ENCODE results near the gene BPIFB3. TPM values are rescaled to one million over a fixed set of nuclear protein-coding genes. Genes with fewer than 3 reads are reported as not detected.

BPIFB3 gene, protein sequence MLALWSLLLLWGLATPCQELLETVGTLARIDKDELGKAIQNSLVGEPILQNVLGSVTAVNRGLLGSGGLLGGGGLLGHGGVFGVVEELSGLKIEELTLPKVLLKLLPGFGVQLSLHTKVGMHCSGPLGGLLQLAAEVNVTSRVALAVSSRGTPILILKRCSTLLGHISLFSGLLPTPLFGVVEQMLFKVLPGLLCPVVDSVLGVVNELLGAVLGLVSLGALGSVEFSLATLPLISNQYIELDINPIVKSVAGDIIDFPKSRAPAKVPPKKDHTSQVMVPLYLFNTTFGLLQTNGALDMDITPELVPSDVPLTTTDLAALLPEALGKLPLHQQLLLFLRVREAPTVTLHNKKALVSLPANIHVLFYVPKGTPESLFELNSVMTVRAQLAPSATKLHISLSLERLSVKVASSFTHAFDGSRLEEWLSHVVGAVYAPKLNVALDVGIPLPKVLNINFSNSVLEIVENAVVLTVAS
- not detected for total RNA-seq

DNA sequence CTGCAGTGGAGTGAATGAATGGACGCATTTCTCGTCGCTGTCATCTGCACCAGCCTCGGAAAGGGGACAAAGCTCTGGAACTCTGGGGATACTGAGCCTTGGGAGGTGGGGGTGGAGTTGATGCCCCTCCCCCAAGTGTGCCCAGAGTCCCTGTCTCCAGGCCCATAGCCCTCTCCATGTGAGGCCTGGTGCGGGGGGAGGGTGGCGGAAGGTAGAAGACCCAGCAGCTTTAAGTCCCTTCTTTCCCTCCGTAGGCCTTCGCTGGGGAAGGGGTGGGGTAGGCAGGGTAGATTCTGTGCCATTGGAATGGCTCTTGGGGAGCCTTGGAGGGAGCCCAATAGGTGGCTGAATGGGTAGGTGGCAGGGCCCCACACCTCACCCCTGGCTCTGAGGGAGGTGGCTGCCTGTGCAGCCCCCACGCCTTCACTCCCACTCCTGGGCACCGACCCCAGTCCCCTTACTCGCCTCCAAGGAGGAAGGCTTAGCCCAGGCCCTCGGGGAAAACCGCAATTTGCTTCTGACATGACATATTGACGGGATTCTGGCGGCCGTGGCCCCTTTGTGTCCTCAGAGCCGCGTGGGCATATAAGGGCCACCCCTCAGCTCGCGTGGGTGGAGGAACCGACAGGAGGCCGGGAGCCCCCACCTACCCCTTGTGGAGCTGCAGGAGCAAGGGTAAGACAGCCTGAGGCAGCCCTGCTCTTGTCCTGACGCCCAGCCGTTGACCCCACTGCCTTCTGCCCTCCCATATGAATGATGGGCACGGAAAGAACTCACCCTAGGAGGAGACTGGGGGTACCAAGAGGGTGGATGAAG is at the start of gene BPIFB3:
Gene BPIFB3 (plus strand): TSS at position 613 of the 816 bp plus-strand sequence. CDS start 1,533 bp downstream, outside the sequence.
- DNase-seq (ENCODE audit: low spot score) (no peak), ATAC-seq (no peak)

DNA sequence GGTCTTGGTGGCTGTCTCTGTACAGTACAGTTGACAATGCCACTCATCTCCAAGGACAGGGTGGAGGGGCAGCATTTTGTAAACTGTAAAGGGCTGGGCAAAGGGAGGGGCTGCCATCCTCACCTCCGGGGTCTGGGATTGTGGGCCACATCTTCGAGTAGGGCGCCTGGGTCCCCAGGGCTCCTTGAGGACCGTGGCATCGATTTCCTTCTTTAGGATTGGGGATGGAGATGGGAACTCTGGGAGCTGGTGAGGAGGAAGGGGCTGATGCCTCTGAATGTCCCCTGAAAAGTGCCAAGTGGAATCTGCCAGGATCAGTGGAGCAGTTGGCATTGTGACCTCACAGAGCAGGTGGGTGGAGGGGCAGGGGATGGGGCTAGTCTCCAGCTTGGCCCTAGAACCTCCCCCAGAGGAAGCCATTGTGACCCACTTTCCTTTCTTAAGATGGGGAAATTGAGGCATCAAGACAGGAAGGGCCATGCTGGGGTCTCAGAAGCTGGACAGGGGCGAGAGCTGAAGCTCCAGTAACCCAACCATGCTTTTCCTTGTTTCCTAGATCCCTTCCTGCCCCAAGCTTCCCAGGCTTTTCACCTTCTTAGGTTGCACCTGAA is 49.5 kb upstream of the BPIFB3 start, which contains the start of gene SUN5:
Gene SUN5 (minus strand): TSS at position 293 of the 611 bp plus-strand sequence. CDS start 93 bp downstream, at position 200.
- intact Hi-C loops (cut with DNase I), result no loop called here
- ATAC-seq (no peak), DNase-seq (ENCODE audit: low spot score) (no peak)

More for the DNA sequence above, at the start of gene BPIFB3:
- intact Hi-C loops (cut with DNase I), result no loop called here

DNA sequence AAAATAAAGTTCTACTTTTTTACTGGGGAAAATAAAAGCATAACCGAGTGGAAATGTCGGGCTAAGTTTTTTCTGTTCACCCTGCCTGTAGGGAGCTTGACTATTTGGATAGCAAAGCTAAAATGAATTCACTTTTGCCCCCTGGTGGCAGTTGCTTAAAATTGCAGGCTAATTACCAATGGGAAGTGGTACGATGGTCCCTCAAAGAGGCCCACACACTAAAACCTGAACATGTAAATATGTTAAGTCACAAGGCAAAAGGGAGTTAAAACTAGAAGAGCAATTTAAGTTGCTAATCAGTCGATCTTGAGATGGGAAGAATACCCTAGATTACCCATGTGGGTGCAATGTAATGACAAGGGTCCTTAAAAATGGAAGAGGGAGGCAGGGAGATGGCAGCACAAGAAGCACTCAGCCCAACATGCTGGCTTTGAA is 48.6 kb upstream of the BPIFB3 start:
- ATAC-seq (no peak), DNase-seq (ENCODE audit: low spot score) (no peak)
- intact Hi-C loops (cut with DNase I), result no loop called here

DNA sequence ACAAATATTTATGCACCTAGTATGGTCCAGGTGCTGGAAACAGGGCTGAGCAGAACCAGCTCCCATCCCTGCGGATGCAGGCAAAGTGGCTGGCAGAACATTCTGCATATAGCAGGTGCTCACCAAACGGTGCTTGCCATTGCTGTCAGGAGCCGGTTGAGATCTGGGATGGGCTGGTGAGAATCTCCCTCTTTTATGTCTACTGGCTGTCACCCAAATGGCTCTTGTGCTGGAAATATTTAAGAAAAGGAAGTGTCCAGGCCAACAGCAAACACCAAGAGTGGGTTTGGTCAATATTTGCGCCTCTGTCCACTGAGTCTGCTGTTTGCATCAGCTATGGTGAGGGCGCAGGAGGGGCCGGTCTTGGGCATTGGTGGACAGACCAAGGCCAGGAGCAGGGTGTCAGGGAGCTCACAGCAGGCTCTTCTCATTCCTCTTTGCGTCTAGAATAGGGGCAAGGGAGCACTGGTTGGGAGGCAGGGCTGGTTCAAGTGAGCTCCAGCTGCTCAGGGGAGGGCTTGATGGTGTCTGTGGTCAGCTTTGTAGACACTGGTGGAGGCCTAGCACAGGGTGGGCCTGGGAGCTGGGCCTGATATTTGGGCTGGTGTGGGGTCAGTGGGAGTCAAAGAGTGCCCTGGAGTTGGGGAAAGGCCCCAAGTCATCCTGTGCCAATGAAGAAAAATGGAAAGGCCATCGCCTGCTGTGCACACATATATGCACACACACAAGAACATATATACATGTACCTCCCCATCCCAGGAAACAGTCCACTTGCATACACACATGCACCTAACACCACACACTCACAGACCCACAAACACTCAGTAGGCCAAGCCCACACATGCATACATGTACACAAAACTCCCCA is 47.6 kb upstream of the BPIFB3 start:
- DNase-seq (ENCODE audit: low spot score), result no peak
- intact Hi-C loops (cut with DNase I), result no loop called here

DNA sequence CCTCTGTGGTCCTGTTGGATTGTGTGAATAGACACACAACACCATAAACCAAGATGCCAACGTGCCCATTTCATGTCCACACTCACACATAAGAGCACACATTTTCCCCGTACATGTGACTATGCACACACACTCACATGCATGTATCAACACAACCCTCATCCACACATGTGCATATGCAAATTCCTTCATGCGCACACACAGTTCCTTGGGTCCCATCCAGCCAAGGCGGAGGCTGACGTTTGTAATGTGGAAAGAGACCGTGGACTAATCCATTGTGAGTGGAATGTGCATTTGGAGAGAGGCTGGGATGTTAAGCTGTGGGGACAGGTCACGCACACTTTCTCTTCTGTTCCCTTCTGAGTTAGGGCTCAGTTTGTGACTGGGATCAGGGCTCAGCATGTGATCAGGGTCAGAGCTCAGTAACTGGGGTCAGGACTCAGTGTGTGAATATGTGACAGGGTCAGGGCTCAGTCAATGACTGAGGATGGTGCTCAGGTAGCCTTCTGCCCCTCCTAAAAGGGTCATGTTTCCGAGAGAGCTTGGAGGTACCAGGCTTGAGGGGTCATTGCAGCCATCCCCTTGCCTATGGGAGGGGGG is 46.8 kb upstream of the BPIFB3 start:
- DNase-seq (ENCODE audit: low spot score) (no peak), ATAC-seq (no peak)
- intact Hi-C loops (cut with DNase I), result no loop called here

More for the DNA sequence above, 47.6 kb upstream of the BPIFB3 start:
- no peak for ATAC-seq

DNA sequence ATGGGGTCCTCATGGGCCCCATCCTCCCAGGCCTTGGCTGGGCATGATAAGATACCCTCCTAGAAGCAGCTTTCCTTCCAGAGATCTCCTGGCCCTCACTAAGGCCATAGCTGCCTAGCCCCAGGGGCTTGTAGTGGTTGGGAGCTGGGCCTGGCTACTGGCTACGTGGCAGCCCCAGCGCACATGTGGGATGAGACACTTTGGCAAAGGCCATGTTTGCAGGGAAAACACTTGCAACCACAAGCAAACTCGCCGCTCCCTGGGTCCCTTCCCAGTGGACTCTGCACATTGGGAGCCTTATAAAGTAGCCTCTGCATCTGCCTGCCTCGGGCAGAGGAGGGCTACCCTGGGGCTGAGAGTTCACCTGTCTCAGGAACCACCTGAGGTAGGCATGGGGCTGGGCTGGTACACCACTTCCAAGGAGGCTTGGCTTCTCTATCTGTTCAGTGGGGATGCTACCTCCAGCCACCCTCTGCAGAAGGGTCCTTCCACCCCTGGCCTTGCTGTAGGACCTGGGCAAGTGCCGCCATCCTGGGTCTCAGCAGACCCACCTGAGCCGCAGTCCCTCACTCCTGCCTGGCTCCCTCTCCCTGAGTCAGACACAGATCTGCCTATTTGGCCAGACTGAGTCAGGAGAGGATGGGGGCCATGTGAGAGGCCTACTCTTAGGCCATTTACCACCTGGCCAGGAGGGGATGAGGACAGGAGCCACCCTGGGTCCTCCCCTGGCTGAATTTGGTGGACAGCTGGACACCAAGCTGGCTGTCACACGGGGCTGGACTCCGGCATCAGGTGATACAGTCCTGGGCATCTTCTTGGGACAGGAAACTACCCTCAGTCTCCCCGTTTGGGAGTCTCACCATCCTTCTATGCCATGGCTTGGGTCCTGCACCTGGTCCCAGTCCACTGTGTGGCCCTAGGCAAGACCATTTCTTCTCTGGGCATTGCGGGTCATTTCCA is 46.0 kb upstream of the BPIFB3 start, which contains the start of gene BPIFB2:
Gene BPIFB2 (plus strand): TSS at position 329 of the 960 bp plus-strand sequence. CDS start 871 bp downstream, outside the sequence.
- no peak for ATAC-seq
- intact Hi-C loops (cut with DNase I), result no loop called here

DNA sequence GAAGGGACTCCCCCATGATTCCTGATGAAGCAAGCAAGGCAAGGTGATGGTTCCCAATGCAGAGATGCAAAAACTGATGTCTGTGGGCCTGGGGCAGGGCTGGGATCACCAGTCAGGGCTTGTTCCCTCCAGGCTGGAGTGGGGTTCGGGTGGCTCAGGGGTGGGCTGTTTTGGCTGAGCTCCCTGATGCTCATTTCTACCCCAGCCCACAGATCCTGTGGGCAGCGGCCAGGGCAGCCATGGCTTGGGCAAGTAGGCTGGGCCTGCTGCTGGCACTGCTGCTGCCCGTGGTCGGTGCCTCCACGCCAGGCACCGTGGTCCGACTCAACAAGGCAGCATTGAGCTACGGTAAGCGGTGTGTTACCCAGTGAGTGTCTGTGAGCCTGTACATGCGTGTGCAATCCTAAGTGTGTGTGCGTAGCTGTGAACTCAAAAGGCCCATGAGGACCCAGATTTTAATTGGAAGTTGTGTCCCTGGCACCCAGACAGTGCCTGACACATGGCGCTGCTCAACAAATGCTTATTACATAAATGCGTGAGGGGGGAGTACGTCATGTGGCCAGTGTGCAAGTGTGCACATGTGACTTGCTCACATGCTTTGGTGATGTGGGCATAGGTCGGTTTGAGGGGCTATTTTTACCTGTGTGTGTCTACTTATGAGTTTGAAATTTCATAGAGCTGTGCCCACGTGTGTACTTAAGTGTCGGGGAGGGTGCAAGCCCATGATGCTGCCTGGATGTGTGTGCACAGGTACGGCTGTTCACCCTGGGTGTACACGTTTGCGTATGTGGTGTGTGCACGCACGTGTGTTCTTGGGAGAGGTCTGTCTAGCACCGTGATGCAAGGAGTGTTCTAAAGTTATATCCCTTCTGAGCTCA is 45.1 kb upstream of the BPIFB3 start:
- ATAC-seq (no peak), DNase-seq (ENCODE audit: low spot score) (no peak)
- intact Hi-C loops (cut with DNase I), result no loop called here

More for the DNA sequence above, 46.0 kb upstream of the BPIFB3 start, which contains the start of gene BPIFB2:
- DNase-seq (ENCODE audit: low spot score), result no peak

DNA sequence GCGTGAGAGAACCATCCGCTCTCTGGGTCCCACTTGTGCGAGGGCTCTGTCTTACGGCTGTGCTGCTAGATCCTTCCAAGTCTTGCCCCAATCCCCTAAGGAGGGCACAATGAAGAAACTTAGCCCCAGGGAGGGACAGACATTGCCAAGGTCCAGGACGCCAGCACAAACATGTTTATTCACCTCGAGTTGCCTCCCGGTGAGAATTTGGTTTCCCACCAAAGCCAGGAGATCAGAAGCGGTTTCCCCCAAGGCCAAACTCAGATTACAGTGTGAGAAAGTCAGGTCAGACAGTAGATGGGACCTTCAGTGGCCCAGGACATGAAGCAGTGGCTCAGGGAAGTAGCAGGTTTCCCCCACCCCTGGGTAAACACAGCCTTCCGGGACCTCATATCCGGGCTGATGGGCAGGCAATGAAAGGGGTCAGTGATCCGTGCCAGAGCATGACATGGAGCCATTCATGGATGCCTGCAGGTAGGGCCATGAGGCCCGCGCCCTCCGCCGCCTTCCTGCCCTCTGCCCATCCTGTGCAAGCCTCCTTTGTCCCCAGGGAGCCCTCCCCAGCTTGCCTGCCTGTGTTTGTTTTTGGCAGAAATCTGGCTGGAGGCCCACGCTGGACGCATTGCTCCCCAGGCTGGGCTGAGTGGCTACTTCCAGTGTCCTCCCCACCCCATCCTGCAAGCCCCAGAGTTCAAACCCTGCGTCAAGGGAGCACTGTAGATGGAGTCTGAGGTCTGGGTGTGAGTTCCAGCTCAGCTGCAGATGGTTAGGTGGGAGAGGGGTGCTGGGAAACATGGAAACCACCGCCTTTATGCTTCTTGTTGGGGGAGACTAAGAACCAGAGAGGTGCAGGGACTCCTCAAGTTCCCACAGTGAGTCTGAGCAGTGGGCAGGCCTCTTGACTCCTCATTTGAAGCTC is 44.2 kb upstream of the BPIFB3 start:
- ATAC-seq, result no peak
- DNase-seq (ENCODE audit: low spot score), result no peak
- intact Hi-C loops (cut with DNase I), result no loop called here

DNA sequence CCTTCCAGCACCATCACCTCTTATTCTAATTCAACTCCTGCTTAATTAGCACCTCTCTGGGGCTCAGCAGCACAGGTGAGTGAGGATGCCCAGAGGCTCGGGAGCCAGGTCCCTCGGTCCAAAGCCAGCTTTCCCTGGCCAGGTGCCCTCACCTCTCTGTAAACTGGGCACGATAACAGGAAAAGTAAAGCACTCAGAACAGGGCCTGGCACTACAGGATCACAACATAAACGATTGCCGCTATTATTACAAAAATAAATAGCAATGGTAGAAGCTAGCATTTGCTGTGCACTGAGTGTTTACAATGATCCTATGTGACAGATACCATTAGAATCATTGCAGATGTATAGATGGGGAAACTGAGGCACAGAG is 43.6 kb upstream of the BPIFB3 start:
- no peak for DNase-seq (ENCODE audit: low spot score)
- intact Hi-C loops (cut with DNase I), result no loop called here

DNA sequence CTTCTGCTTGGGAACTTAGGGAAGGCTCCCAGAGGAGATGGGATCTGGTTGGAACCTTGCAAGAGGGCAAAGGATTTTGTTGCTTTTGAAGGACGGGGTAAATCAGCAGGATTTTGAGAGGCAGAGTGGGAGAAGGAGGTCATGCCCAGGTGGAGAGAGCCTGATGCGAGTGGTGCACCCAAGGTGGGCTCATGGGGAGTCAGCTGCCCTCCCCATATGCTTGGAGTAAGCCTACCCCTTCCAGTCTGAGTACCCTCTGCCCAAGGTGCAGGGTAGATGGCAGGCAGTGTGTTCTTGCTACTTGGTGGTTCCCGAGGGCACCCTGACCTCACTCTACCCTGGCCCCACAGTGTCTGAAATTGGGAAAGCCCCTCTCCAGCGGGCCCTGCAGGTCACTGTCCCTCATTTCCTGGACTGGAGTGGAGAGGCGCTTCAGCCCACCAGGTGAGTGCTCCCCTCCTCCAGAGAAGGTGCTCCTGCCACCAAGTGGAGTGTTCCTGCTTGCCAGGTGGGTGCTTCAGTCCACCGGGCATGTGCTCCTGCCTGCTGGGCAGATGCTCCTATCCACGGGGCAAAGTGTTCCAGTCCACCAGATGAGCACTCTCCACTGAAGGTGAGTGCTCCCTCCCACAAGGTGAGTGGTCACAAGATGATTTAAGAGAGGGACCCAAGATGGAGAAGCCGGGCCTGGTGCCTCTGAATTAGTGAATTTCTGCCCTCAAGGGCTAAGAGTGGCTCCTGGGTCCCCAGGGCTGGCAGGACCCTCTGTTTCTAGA is 42.8 kb upstream of the BPIFB3 start:
- DNase-seq (ENCODE audit: low spot score), result no peak
- intact Hi-C loops (cut with DNase I), result no loop called here
- no peak for ATAC-seq

More for the DNA sequence above, 43.6 kb upstream of the BPIFB3 start:
- ATAC-seq, result no peak

DNA sequence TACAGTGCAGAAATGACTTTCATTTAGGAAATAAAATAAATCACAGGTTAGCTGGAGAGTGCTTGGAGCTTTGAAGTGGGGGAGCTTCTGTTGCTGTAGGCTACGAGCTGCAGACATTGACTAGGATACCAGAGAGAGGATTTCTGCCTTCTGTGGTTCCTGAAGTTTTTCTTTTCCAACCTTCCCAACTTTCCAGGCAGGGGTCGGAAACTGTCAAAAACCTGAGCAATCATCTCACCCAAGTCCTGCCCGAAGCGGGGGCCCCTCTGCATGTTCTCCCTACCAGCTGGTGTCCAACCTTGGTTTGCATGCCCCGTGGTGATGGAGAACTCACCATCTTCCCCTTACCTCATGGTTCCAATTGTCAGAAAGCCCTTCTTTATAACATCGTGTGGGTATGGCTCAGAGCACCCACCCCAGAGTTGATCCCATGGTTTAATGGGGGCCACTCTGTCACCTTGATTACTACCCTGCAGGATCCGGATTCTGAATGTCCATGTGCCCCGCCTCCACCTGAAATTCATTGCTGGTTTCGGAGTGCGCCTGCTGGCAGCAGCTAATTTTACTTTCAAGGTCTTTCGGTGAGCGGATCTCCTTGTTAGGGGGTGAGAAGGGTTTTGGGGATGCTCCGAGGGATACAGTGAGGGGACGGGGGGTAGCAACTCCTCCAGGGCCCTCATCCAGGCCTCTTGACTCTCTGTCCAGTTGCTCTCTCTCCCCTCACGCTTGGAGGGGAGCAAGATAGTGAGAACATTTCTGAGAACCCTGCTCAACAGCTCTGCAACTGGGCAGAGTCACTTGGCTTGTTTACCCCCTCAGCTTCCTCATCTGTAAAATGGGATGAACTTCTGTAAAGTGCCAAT is 41.1 kb upstream of the BPIFB3 start:
- intact Hi-C loops (cut with DNase I), result no loop called here
- ATAC-seq, result no peak
- no peak for DNase-seq (ENCODE audit: low spot score)

DNA sequence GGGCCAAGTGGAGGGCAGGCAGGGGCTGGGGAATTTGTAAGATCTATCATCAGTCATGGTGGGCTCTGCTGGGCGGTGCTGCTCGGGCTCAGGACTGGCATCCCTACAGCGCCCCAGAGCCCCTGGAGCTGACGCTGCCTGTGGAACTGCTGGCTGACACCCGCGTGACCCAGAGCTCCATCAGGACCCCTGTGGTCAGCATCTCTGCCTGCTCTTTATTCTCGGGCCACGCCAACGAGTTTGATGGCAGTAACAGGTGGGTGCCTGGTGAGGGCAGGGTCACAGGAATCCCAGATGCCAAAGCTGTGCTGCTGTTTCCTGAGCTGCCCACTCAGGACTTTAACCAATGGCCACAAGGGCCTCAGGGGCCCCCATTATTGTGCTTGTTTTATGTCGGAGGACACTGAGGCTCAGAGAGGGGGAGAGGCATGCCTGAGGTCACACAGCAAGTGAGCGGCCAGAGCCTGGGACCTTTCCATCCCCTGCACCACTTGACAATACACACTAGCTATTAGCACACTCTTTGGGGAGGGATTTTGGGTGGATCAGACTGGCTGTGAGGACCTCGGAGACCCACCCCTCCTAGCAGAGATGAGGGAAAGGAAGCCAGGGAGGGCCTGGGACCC is 39.9 kb upstream of the BPIFB3 start:
- intact Hi-C loops (cut with DNase I), result no loop called here
- DNase-seq (ENCODE audit: low spot score), result no peak
- no peak for ATAC-seq

Data from sciatic nerve (tissue), 2 donors.